Measurements from ENCODE around the gene ADCY3. TPM values are rescaled to one million over a fixed set of nuclear protein-coding genes. Genes with fewer than 3 reads are reported as not detected.

ADCY3 gene
- total RNA-seq (2011; cell fraction: chromatin; rRNA removed; ENCODE audit: low replicate concordance) = 110 and 220 TPM in 2 replicates
- total RNA-seq (2011; cell fraction: nucleolus; rRNA removed) = 147 and 161 TPM in 2 replicates
- 106 and 109 TPM in 2 replicates for total RNA-seq (2011; cell fraction: nucleoplasm; rRNA removed)
- total RNA-seq (2014; rRNA removed) = 21.8 and 34.0 TPM in 2 replicates
- total RNA-seq (2014; rRNA removed; fragmentation: Illumina TruSeq; extraction: Trizol) = 23.8 and 26.3 TPM in 2 replicates
- 20.2 and 21.5 TPM in 2 replicates for total RNA-seq (2015; rRNA removed; fragmentation: Illumina TruSeq; extraction: Trizol)
- total RNA-seq (2021) = 51.5 and 54.8 TPM in 2 replicates
- 36.6 and 39.0 TPM in 2 replicates for polyA plus RNA-seq (2011; rRNA removed)
- polyA plus RNA-seq (2011; cell fraction: cytosol; rRNA removed) = 34.9 and 56.0 TPM in 2 replicates
- polyA plus RNA-seq (2011; cell fraction: nucleus; rRNA removed) = 171 and 243 TPM in 2 replicates
- 27.9 and 41.6 TPM in 2 replicates for polyA plus RNA-seq (2012)
- polyA plus RNA-seq (2014; fragmentation: Illumina TruSeq; extraction: Trizol) = 42.6 and 45.5 TPM in 2 replicates
- polyA plus RNA-seq (2014; fragmentation: Nextera tagmentation; extraction: Ambion mirVana) = 1 to 10 TPM; 1.5 to 2.6 TPM
- 40.9 and 47.0 TPM in 2 replicates for polyA plus RNA-seq (2014; rRNA removed)
- polyA minus RNA-seq (2011; rRNA and poly(A)+ RNA removed) = 47.4 and 65.5 TPM in 2 replicates
- 22.6 and 27.7 TPM in 2 replicates for polyA minus RNA-seq (2011; cell fraction: cytosol; rRNA and poly(A)+ RNA removed)
- 45.9 and 47.4 TPM in 2 replicates for polyA minus RNA-seq (2011; cell fraction: nucleus; rRNA and poly(A)+ RNA removed)
- Bru-seq, nascent RNA = percentile 70 among the genes with signal in this experiment
- percentile 59 among the genes with signal in this experiment for BruChase-seq, experiment 1, labeled RNA remaining after a 2-hour chase
- percentile 57 among the genes with signal in this experiment for BruChase-seq, experiment 2, labeled RNA remaining after a 6-hour chase
- long read RNA-seq, experiment 1, full-length matches to known transcripts = 16 of 194 reads
- long read RNA-seq, experiment 1, partial matches to known transcripts = 61 of 194 reads
- long read RNA-seq, experiment 1, other reads (novel, unspliced or antisense) = 117 of 194 reads
- long read RNA-seq, experiment 2, partial matches to known transcripts = 14 of 28 reads
- long read RNA-seq, experiment 2, other reads (novel, unspliced or antisense) = 14 of 28 reads
- long read RNA-seq, experiment 3, partial matches to known transcripts = 0 of 2 reads
- long read RNA-seq, experiment 3, other reads (novel, unspliced or antisense) = 2 of 2 reads

- peaks cover 30% of the 10 kb centered on the region; the same call in 2 of the 3 replicates for H3K36me3 ChIP-seq (ENCODE audit: control insufficient read depth, insufficient read depth, low read length)
- ChIA-PET CTCF (ENCODE audit: low intra/inter-chr PET ratio) (no interaction called here), POLR2A (interaction anchor here (1.0 to 1.7 kb wide), 4 partner anchors 19 to 140 kb away, joined by 3 to 6 read pairs (median 4); no protein-coding TSS in a partner anchor)
- no peaks in the 10 kb centered on the region for H3K27me3 ChIP-seq (ENCODE audit: control insufficient read depth in 2 of 2, insufficient read depth in 2 of 2, low read length in 2 of 2)
- FAIRE-seq = no peak
- in situ Hi-C loops (cut with MboI) = no loop called here
- WGBS (ENCODE audit: insufficient coverage, low coverage, missing lambda C conversion rate) = 0% methylated on average over 7 of the region's 103 CpGs
- peaks cover 12% of the 10 kb centered on the region for H3K9me1 ChIP-seq (ENCODE audit: control insufficient read depth, insufficient read depth, low read length)
- H4K20me1 ChIP-seq (replicated peaks; ENCODE audit: control insufficient read depth, insufficient read depth, low read length) = peaks cover 14% of the 10 kb centered on the region
- intact Hi-C loops (cut with micrococcal nuclease) = loop anchor here (2.0 to 5.0 kb wide), 2 partner anchors 52 to 65 kb away; partner anchors contain the start of gene DNAJC27
- H3K9ac ChIP-seq (ENCODE audit: insufficient read depth in 1 of 2, low read depth in 2 of 2, low read length in 2 of 2) = peak within 1 kb of the TSS; percentile 59 to 92
- peak within 1 kb of the TSS; percentile 66 for H3K27ac ChIP-seq (ENCODE audit: extremely low read depth, low read depth, low read length)
- peak; percentile 69 for ATAC-seq
- H2AFZ ChIP-seq (ENCODE audit: low read depth, low read length) = peak within 1 kb of the TSS; percentile 77
- H3K79me2 ChIP-seq (ENCODE audit: control insufficient read depth, insufficient read depth, low read length) = peaks cover 31% of the 10 kb centered on the region
- no peaks in the 10 kb centered on the region for H3K9me3 ChIP-seq (replicated peaks; ENCODE audit: control insufficient read depth, insufficient read depth, low read depth, low read length)
- no TSS peak for BruUV-seq (replicated peaks)
- peak within 1 kb of the TSS; percentile 84 for H3K4me2 ChIP-seq (ENCODE audit: insufficient read depth, low read length)
- peak within 1 kb of the TSS; percentile 68 for H3K4me3 ChIP-seq
- peaks cover 34 to 50% of the 10 kb centered on the region in 2 experiments; a peak in 4 of 5 replicates for H3K4me1 ChIP-seq (replicated peaks in 1 of 2; ENCODE audit: control insufficient read depth in 2 of 2, insufficient read depth in 2 of 2, low read length in 2 of 2)
- peak; percentile 68 to 91 (median 88) for DNase-seq (ENCODE audit: extremely low read depth in 1 of 4, low spot score in 3 of 4)
- TF ChIP-seq MGA (IDR thresholded peaks at IDR 0.05) (peak; percentile 31; the same call in 1 of the 2 replicates), GABPB1 (CRISPR knock-in tag; IDR thresholded peaks at IDR 0.05) (0 out of 2 replicates have a peak, but pooled peaks have one; percentile 22), POLR2G (IDR thresholded peaks at IDR 0.05; ENCODE audit: low read depth, low read length) (peak; percentile 70)
Measured at GRCh38 chr2:24920098-24920808, at the start of gene ADCY3. TSS of gene ADCY3 (minus strand) at chr2:24920237. CDS start at chr2:24918987, 1,250 bp downstream.
